A673 (cell line): ENCODE measurements around the gene CHD5. TPM values are rescaled to one million over a fixed set of nuclear protein-coding genes. Genes with fewer than 3 reads are reported as not detected.

ENCODE experiments used
- BruUV-seq: library from RNA; stranded (reverse); fragments of 400-500 nt; replicated peaks from 2 replicates; lab custom pipeline; 2021; lab: Mats Ljungman, UMichigan
- CTCF ChIA-PET: fragments of 300-600 bp; sonication (Branson Sonifier 250); formaldehyde crosslinking; loops from one replicate; lab custom pipeline; 2022; ENCODE audit warnings: antibody characterized with exemption; lab: Charles Lee
- POLR2A ChIA-PET: fragments of 300-600 bp; sonication (Branson Sonifier 250); formaldehyde crosslinking; loops from one replicate; lab custom pipeline; 2022; ENCODE audit warnings: antibody characterized with exemption; ENCODE audit not compliant: low non-redundant PET; lab: Charles Lee
- DNase-seq: peaks from one replicate; pipeline ENCODE4 v3.0.0-alpha.2; 2015; ENCODE audit warnings: low spot score
- H3K27ac ChIP-seq: fragments of 200-600 bp; sonication (generic); 2 replicates; pipeline ENCODE4 v1.5.1; 2016; ENCODE audit warnings: mixed run types, low read depth, mild to moderate bottlenecking, mixed read lengths, antibody characterized with exemption, low read length; ENCODE audit not compliant: poor library complexity, severe bottlenecking
- H3K27me3 ChIP-seq: fragments of 200-600 bp; sonication (generic); replicated peaks from 2 replicates; pipeline ENCODE4 v1.6.1; 2017; ENCODE audit warnings: mixed run types, low read depth, mild to moderate bottlenecking, mixed read lengths, antibody characterized with exemption, low read length; ENCODE audit not compliant: insufficient read depth, poor library complexity
- H3K36me3 ChIP-seq: fragments of 200-600 bp; sonication (generic); 2 replicates; pipeline ENCODE4 v1.6.1; 2016; ENCODE audit warnings: mixed run types, mild to moderate bottlenecking, mixed read lengths, antibody characterized with exemption, low read length; ENCODE audit not compliant: insufficient read depth, poor library complexity, severe bottlenecking
- H3K4me1 ChIP-seq: fragments of 200-600 bp; sonication (generic); 2 replicates; pipeline ENCODE4 v1.6.1; 2017; ENCODE audit warnings: mixed run types, mild to moderate bottlenecking, mixed read lengths, antibody characterized with exemption, low read length; ENCODE audit not compliant: insufficient read depth, poor library complexity, severe bottlenecking
- H3K4me3 ChIP-seq: fragments of 200-600 bp; sonication (generic); 2 replicates; pipeline ENCODE4 v1.5.1; 2016; ENCODE audit warnings: low read depth, mixed run types, mild to moderate bottlenecking, mixed read lengths, low read length; ENCODE audit not compliant: poor library complexity, severe bottlenecking
- H3K9me3 ChIP-seq: fragments of 200-600 bp; sonication (generic); 2 replicates; pipeline ENCODE4 v1.6.1; 2016; ENCODE audit warnings: mixed run types, low read depth, mild to moderate bottlenecking, mixed read lengths, antibody characterized with exemption, low read length; ENCODE audit not compliant: poor library complexity, severe bottlenecking
- CTCF ChIP-seq: fragments of 300-800, 200-600 bp; sonication (generic); conservative IDR thresholded peaks from 2 replicates; pipeline ENCODE4 v1.5.1; 2017; ENCODE audit warnings: low read depth, mild to moderate bottlenecking, antibody characterized with exemption, low read length, moderate library complexity, mixed read lengths
- EZH2 ChIP-seq: fragments of 200-600 bp; sonication (generic); IDR thresholded peaks from 2 replicates; pipeline ENCODE4 v1.6.1; 2017; ENCODE audit warnings: borderline replicate concordance, low read depth, mild to moderate bottlenecking, mixed read lengths, antibody characterized with exemption, low read length; ENCODE audit not compliant: poor library complexity, severe bottlenecking
- intact Hi-C: fragments of 100-400 bp; cut with micrococcal nuclease; formaldehyde crosslinking; loops from one replicate; pipeline ENCODE4 v1.10.0; 2022; ENCODE audit not compliant: unreplicated experiment
- total RNA-seq: library from RNA; stranded (reverse); gene quantifications from 2 replicates; pipeline ENCODE4 v1.2.3, GENCODE V29; 2021

The CHD5 gene
- total RNA-seq, 1 experiment from 2014 or later = 0.58 TPM

GRCh38 chr1:6107409-6108356 lies 72.4 kb downstream of the CHD5 start:
- BruUV-seq = no TSS peak
- ChIA-PET CTCF (no interaction called here), POLR2A (no interaction called here)
- no peaks in the 10 kb centered on the region for H3K36me3 ChIP-seq
- DNase-seq = no peak
- no peaks in the 10 kb centered on the region for H3K4me1 ChIP-seq
- no peaks in the 10 kb centered on the region for H3K9me3 ChIP-seq
- H3K27me3 ChIP-seq = no peaks in the 10 kb centered on the region
- no peak overlapping the region for H3K4me3 ChIP-seq
- TF ChIP-seq EZH2 = no peak
- TF ChIP-seq CTCF = no peak
- intact Hi-C loops = loop anchor here (2.0 to 5.0 kb wide), 3 partner anchors 75 to 295 kb away; partner anchors contain the start of genes CHD5 and HES3
- no peak overlapping the region for H3K27ac ChIP-seq

GRCh38 chr1:6106977-6107376 lies 73.1 kb downstream of the CHD5 start:
- DNase-seq = no peak
- TF ChIP-seq EZH2 (no peak), CTCF (no peak)
- intact Hi-C loops = loop anchor here (5.0 kb wide), 2 partner anchors 75 to 295 kb away; partner anchors contain the start of gene CHD5
- no peaks in the 10 kb centered on the region for H3K9me3 ChIP-seq
- no peaks in the 10 kb centered on the region for H3K27me3 ChIP-seq
- ChIA-PET CTCF (no interaction called here), POLR2A (no interaction called here)
- H3K36me3 ChIP-seq = no peaks in the 10 kb centered on the region
- H3K4me3 ChIP-seq = no peak overlapping the region
- H3K4me1 ChIP-seq = no peaks in the 10 kb centered on the region
- BruUV-seq = no TSS peak
- no peak overlapping the region for H3K27ac ChIP-seq

- BruUV-seq = no TSS peak
- ChIA-PET CTCF (no interaction called here), POLR2A (no interaction called here)
- no peaks in the 10 kb centered on the region for H3K36me3 ChIP-seq
- DNase-seq = no peak
- intact Hi-C loops = loop anchor here (5.0 kb wide), 2 partner anchors 76 to 296 kb away; partner anchors contain the start of gene CHD5
- no peak overlapping the region for H3K27ac ChIP-seq
- TF ChIP-seq EZH2 (no peak), CTCF (no peak)
- no peaks in the 10 kb centered on the region for H3K4me1 ChIP-seq
- H3K27me3 ChIP-seq = no peaks in the 10 kb centered on the region
- H3K9me3 ChIP-seq = no peaks in the 10 kb centered on the region
- H3K4me3 ChIP-seq = no peak overlapping the region
Measured at GRCh38 chr1:6106321-6106731, 73.8 kb downstream of the CHD5 start.
